HL-60/S4 treated with retinoic acid at 250 ng/mL for 4 days and 3 days (cell line): Measurements from ENCODE around the gene CNOT2.
"Not testable (repeated sequence)": the region's sequence is repeated elsewhere in the genome, so short reads cannot be mapped to it uniquely, and the experiment has no call there.

Source experiments
- in situ Hi-C: fragments of 300-500 bp; cut with MboI; formaldehyde crosslinking; loops from 2 replicates; pipeline ENCODE4 v1.7.0; 2022; ENCODE audit warnings: low sequenced_read_pairs

CNOT2 gene

DNA sequence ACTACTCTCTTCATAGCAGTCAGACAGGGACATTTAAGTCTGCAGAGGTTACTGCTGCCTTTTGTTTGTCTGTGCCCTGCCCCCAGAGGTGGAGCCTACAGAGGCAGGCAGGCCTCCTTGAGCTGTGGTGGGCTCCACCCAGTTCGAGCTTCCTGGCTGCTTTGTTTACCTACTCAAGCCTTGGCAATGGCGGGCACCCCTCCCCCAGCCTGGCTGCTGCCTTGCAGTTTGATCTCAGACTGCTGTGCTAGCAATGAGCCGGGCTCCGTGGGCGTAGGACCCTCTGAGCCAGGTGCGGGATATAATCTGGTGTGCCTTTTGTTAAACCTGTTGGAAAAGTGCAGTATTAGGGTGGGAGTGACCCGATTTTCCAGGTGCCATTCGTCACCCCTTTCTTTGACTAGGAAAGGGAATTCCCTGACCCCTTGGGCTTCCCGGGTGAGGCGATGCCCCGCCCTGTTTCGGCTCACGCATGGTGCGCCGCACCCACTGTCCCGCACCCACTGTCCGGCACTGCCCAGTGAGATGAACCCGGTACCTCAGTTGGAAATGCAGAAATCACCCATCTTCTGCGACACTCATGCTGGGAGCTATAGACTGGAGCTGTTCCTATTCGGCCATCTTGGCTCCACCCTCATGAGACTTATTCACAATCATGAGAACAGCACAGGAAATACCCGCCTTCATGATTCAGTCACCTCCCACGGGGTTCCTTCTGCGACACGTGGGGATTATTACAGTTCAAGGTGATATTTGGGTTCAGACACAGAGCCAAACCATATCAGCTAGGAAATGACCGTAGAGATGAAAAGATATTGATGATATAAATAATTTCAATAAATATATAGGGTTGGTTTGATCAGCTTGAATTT lies 61.7 kb downstream of the CNOT2 start:
- in situ Hi-C loops, result not testable (repeated sequence)

GRCh38 chr12:70305794-70306193 lies 62.6 kb downstream of the CNOT2 start:
- in situ Hi-C loops, result no loop called here

DNA sequence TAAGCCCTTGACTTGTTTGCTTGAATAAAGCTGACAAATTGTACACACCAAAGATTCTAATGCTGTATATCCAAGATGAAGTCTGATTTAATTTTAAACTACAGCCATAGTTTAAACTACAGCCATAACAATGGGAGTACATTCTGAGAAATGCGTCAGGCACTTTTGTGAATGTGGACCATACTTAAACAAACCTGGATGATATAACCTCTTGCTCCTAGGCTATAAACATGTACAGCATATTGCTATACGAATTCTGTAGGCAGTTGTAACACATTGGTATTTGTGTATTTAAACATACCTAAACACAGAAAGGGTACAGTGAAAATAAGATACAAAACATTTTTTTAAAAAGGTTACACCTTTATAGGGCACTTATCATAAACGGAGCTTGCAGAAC lies 63.4 kb downstream of the CNOT2 start:
- in situ Hi-C loops, result no loop called here

GRCh38 chr12:70307868-70308267 lies 64.6 kb downstream of the CNOT2 start:
- in situ Hi-C loops, result no loop called here

DNA sequence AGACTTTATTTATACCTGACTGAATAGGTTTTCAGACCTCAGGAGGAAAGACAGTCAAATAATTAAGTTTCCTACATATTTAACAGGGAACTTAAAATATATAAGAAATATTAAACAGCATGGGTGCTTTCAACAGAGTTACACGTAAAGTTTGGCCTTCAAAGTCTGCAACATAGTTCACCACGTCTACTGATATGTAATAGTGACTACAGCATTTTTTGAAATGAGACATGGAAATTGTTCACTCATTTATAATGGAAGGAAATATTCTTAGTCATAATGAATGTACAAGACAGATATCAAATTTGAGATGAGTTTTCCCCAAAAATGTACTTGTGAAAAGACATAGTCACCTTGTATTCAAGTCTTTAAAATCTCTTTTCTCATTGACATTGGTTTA lies 66.1 kb downstream of the CNOT2 start:
- in situ Hi-C loops, result no loop called here

- in situ Hi-C loops, result no loop called here
Measured at GRCh38 chr12:70314145-70314544, 70.9 kb downstream of the CNOT2 start.

- in situ Hi-C loops, result no loop called here
Measured at GRCh38 chr12:70317781-70318180, 74.5 kb downstream of the CNOT2 start.

GRCh38 chr12:70319605-70320004 lies 76.4 kb downstream of the CNOT2 start:
- in situ Hi-C loops, result no loop called here

GRCh38 chr12:70321191-70321590 lies 78.0 kb downstream of the CNOT2 start:
- in situ Hi-C loops, result no loop called here

DNA sequence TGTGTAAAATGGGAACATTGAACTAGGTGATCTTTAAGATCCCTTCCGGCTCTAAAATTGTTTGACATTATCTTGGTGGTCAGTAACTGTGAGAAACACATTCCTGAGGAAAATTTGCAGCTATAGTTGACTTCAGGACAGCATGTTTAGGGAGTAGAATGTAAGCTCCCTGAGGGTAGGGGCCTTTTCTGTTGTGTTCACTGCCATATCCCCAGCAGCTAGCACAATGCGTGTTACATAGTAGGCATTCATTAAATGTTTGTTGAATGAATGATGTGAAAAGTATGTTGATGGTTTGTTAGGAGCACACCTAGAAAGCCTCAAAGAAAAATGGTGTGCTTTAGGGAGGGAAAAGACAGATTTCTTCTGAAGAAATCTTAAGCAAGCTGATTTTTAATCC lies 84.3 kb downstream of the CNOT2 start:
- in situ Hi-C loops, result no loop called here

DNA sequence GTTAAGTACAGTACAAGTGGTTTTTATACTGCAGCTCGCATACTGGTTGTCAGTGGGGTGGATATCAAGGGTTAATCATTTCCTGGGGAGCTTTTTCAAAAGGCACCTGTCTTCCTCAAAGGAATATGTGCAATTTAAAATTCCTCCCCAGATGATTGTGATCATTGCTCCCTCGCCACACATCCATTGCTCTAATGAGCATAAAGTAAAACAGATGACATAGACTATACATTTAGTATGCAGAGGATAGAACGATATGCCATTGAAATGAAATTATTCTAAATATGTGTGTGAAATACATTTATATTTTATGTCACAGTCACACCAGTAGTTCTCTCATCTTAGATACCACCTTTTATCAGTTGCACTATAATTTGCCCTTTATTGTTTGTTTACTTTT lies 86.5 kb downstream of the CNOT2 start:
- in situ Hi-C loops, result no loop called here

DNA sequence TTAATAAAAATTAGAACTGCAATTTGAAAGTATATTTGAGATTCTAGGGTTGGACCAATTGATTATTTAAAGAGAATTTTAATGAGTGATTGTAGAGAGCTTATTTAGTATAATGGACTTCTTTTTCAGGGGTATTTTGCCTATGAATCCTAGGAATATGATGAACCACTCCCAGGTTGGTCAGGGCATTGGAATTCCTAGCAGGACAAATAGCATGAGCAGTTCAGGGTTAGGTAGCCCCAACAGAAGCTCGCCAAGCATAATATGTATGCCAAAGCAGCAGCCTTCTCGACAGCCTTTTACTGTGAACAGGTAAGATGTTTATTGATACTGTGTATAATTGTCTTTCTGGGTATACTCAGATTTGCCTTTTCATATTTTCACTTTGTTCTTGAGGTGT lies 86.9 kb downstream of the CNOT2 start:
- in situ Hi-C loops, result no loop called here

- in situ Hi-C loops, result no loop called here
Measured at GRCh38 chr12:70332236-70332635, 89.0 kb downstream of the CNOT2 start.

DNA sequence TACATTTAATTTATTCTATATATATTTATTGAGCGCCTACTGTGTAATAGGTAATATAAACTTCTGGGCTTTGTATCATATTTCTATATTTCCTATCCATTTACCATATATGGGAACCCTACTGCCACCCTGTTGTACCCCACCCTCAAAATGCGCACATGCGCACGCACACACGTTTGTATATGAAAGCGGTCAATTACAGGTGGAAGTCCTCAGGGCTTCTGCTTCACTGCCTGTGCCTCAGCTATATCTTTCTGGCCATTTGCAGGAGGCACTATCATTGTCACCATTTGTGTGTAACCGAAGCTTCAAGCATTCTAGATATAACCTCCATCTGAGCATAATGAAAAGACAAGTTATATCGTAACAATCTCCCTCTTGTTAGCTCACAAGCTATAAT lies 91.5 kb downstream of the CNOT2 start:
- in situ Hi-C loops, result no loop called here

GRCh38 chr12:70338531-70338930 lies 95.3 kb downstream of the CNOT2 start:
- in situ Hi-C loops, result no loop called here

DNA sequence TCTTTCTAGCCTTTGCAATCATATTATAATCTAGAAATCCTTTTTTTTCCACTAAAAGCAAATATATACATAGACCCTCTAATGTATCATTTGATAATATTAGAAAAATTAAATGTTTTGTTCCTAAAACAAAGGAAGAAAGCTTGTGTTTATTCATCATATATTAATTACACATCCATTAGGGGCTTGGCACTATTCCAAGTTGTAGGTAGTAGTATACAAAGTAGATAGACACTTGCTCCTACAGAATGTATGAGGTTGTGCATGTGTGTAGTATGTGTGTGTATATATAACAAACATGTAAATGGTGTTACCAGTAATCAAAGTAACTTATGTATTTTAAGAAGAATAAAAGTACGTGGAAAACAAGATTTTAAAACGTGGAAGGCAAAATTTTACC lies 107.8 kb downstream of the CNOT2 start:
- in situ Hi-C loops, result no loop called here

DNA sequence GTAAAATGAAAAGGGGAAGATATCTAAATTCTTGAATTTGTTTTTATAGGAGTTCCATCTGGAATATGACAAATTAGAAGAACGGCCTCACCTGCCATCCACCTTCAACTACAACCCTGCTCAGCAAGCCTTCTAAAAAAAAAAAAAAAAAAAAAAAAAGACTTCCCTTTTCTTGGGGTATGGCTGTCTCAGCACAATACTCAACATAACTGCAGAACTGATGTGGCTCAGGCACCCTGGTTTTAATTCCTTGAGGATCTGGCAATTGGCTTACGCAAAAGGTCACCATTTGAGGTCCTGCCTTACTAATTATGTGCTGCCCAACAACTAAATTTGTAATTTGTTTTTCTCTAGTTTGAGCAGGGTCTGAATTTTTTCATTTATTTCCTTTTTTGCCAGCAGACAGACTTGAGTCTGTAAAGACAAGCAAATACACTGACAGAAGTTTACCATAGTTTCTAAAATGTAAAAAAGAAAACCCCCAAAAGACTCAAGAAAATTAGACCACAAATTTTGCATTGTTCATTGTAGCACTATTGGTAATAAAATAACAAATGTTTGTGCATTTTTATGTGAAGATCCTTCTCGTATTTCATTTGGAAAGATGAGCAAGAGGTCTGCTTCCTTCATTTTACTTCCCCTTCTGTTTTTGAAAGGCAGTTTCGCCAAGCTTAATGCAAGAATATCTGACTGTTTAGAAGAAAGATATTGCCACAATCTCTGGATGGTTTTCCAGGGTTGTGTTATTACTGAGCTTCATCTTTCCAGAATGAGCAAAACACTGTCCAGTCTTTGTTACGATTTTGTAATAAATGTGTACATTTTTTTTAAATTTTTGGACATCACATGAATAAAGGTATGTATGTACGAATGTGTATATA lies 110.8 kb downstream of the CNOT2 start:
- in situ Hi-C loops, result no loop called here

GRCh38 chr12:70354787-70355186 lies 111.6 kb downstream of the CNOT2 start:
- in situ Hi-C loops, result no loop called here

DNA sequence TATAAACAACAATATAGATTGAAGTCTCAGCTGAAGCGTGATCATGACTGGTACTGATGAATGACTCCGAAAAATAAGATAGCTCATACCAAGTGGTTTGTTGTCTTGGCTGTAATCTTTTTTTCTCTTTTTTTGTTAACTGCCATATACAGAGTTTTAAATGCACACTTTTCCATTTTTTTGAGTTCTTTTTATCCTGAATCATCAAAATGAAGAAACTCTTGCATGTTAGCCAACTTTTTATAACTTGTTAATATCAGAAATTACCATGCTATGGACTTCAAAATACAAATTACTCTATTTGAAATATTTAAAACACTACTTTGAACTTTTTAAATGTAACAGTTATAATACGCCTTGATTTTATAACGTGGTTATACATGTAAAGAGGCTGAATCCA lies 112.7 kb downstream of the CNOT2 start:
- in situ Hi-C loops, result no loop called here

DNA sequence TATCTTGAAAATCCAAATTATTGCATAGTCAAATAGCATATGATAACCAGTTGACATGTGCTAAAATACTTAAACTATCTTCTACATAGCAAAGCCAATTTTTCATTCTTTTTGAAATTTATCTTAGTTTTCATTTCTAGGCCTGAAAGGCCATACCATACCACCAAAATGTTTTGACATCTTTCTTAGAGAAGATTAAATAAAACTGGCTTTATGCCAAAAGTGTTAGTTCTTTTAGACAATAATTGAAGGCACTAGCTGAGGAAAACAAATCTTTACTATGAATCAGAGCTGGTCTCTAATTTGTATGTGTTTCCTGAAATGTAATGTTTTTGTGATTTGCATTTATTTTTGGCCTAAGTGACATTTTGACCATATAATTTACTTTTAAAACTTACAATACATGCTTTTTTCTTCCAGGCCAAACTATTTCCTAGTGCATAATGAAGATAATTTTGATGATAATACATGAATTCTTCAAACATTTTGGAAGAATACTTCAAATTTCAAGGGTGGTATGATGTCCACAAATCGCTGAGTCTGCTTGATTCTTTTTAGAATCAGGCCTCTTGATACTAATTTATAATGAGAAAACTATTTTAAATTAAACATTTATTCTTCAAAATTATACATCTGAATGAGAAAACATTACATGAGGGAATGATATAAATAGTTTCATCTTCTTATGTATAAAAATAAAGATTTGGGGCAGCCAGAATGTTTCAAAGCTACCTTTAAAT lies 116.4 kb downstream of the CNOT2 start:
- in situ Hi-C loops, result no loop called here

GRCh38 chr12:70360218-70360617 lies 117.0 kb downstream of the CNOT2 start:
- in situ Hi-C loops, result no loop called here
